ENCODE data around the gene NEK10. TPM values are rescaled to one million over a fixed set of nuclear protein-coding genes. Genes with fewer than 3 reads are reported as not detected.
A peak's percentile ranks its signal among the peaks of the same experiment; 100 is the strongest.

NEK10 gene
- polyA plus RNA-seq, 2 of the 4 experiments (the other 2 are of a cell fraction): 1.7 to 2.9 TPM

GRCh38 chr3:27354588-27355203 is 14.5 kb downstream of the NEK10 start:
- 64% methylated on average over 4 of the region's 4 CpGs for WGBS (ENCODE audit: missing lambda C conversion rate)
- DNase-seq (ENCODE audit: low read depth in 1 of 2, low spot score in 1 of 2): no peak
- CTCF ChIA-PET: interaction anchor here (0.7 to 2.1 kb wide), 5 partner anchors 10 to 326 kb away, joined by 3 to 10 read pairs (median 7); no protein-coding TSS in a partner anchor

GRCh38 chr3:27354161-27354560 is 15.0 kb downstream of the NEK10 start:
- Histone ChIP-seq H3K4me3 (no peak overlapping the region), H3K4me1 (peaks cover 8% of the 10 kb centered on the region), H3K4me2 (no peak overlapping the region), H3K9me3 (no peaks in the 10 kb centered on the region), H3K27ac (no peak overlapping the region; a peak in 1 of 6 replicates)
- ChIA-PET POLR2A (interaction anchor here (0.5 kb wide), 1 partner anchor 899 kb away, joined by 3 read pairs; no protein-coding TSS in a partner anchor), CTCF (interaction anchor here (1.2 to 2.1 kb wide), 4 partner anchors 9 to 326 kb away, joined by 3 to 10 read pairs (median 8); no protein-coding TSS in a partner anchor)
- TF ChIP-seq PHF8 (IDR thresholded peaks at IDR 0.05; ENCODE audit: borderline replicate concordance, low read depth): no peak
- TF ChIP-seq, protein P1, sequence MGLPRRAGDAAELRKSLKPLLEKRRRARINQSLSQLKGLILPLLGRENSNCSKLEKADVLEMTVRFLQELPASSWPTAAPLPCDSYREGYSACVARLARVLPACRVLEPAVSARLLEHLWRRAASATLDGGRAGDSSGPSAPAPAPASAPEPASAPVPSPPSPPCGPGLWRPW (IDR thresholded peaks at IDR 0.05): no peak
- TF ChIP-seq CBX8 (IDR thresholded peaks at IDR 0.05): no peak
- no peak for TF ChIP-seq EP300 (IDR thresholded peaks at IDR 0.05)
- peak; percentile 8 for TF ChIP-seq MAFK (IDR thresholded peaks at IDR 0.05; ENCODE audit: partially characterized antibody)
- no peak for TF ChIP-seq HOXB5 (CRISPR knock-in tag; IDR thresholded peaks at IDR 0.05)
- TF ChIP-seq ZFP36 (IDR thresholded peaks at IDR 0.05; ENCODE audit: borderline replicate concordance, partially characterized antibody): no peak
- no peak for TF ChIP-seq CHD2 (IDR thresholded peaks at IDR 0.05; ENCODE audit: low read length, partially characterized antibody)
- no peak for DNase-seq (ENCODE audit: low read depth in 1 of 2, low spot score in 1 of 2)
- no peak for ATAC-seq
- 77% methylated on average over 5 of the region's 5 CpGs for WGBS (ENCODE audit: missing lambda C conversion rate)
- no peak for FAIRE-seq

More at GRCh38 chr3:27354588-27355203, 14.5 kb downstream of the NEK10 start:
- peaks cover 13% of the 10 kb centered on the region for H3K4me1 ChIP-seq
- no peak overlapping the region for H3K4me2 ChIP-seq
- FAIRE-seq (no peak), ATAC-seq (no peak; a peak in 1 of 6 replicates)
- no peak overlapping the region; a peak in 1 of 6 replicates for H3K27ac ChIP-seq
- POLR2A ChIA-PET: interaction anchor here (0.5 to 0.6 kb wide), 2 partner anchors 130 to 899 kb away, joined by 3 read pairs; partner anchors contain the start of gene SLC4A7
- no peak for TF ChIP-seq POLR2AphosphoS2 (conservative IDR thresholded peaks at IDR 0.05; ENCODE audit: low read length)
- TF ChIP-seq USF2 (IDR thresholded peaks at IDR 0.05): no peak
- no peak for TF ChIP-seq HOXB5 (CRISPR knock-in tag; IDR thresholded peaks at IDR 0.05)
- no peak for TF ChIP-seq RNF2 (IDR thresholded peaks at IDR 0.05; ENCODE audit: borderline replicate concordance, low read depth)
- TF ChIP-seq ELK1 (IDR thresholded peaks at IDR 0.05; ENCODE audit: low read depth, low read length): no peak
- no peak for TF ChIP-seq CBX2 (IDR thresholded peaks at IDR 0.05; ENCODE audit: borderline replicate concordance, low read depth)
- no peak for TF ChIP-seq TFCP2L1 (CRISPR knock-in tag; IDR thresholded peaks at IDR 0.05)
- TF ChIP-seq RAD21 (conservative IDR thresholded peaks at IDR 0.05 in 1 of 2, IDR thresholded peaks at IDR 0.05 in 1 of 2): no peak
- TF ChIP-seq SMC3 (IDR thresholded peaks at IDR 0.05): no peak
- no peak for TF ChIP-seq HOXB13 (CRISPR knock-in tag; IDR thresholded peaks at IDR 0.05; ENCODE audit: low read depth)
- TF ChIP-seq HEYL (CRISPR knock-in tag; IDR thresholded peaks at IDR 0.05): no peak
- TF ChIP-seq KDM5A (IDR thresholded peaks at IDR 0.05): no peak
- no peak for TF ChIP-seq MAFK (IDR thresholded peaks at IDR 0.05; ENCODE audit: partially characterized antibody)
- no peak for TF ChIP-seq NR3C1 (IDR thresholded peaks at IDR 0.05)
- no peak for TF ChIP-seq FOSL2 (IDR thresholded peaks at IDR 0.05)
- no peak for TF ChIP-seq FOSL2 (CRISPR knock-in tag; IDR thresholded peaks at IDR 0.05)
- no peak for TF ChIP-seq MAX (IDR thresholded peaks at IDR 0.05)
- TF ChIP-seq MAZ (IDR thresholded peaks at IDR 0.05; ENCODE audit: borderline replicate concordance, low read depth, low read length): no peak
- TF ChIP-seq, protein P2, sequence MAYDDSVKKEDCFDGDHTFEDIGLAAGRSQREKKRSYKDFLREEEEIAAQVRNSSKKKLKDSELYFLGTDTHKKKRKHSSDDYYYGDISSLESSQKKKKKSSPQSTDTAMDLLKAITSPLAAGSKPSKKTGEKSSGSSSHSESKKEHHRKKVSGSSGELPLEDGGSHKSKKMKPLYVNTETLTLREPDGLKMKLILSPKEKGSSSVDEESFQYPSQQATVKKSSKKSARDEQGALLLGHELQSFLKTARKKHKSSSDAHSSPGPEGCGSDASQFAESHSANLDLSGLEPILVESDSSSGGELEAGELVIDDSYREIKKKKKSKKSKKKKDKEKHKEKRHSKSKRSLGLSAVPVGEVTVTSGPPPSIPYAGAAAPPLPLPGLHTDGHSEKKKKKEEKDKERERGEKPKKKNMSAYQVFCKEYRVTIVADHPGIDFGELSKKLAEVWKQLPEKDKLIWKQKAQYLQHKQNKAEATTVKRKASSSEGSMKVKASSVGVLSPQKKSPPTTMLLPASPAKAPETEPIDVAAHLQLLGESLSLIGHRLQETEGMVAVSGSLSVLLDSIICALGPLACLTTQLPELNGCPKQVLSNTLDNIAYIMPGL (CRISPR knock-in tag; IDR thresholded peaks at IDR 0.05; ENCODE audit: borderline replicate concordance): no peak
- no peak for TF ChIP-seq BHLHE40 (IDR thresholded peaks at IDR 0.05; ENCODE audit: low read depth, low read length)
- no peak for TF ChIP-seq RCOR1 (IDR thresholded peaks at IDR 0.05; ENCODE audit: low read depth, low read length)
- H3K4me3 ChIP-seq: no peak overlapping the region
- no peaks in the 10 kb centered on the region for H3K9me3 ChIP-seq

Data from A549 (cell line).